Prostate gland (tissue), 2 donors: Measurements from ENCODE around the gene UBE2D4. TPM values are rescaled to one million over a fixed set of nuclear protein-coding genes. Genes with fewer than 3 reads are reported as not detected.

Experiments used
- DNase-seq: peaks from one replicate; pipeline ENCODE4 v3.0.0-alpha.2; 2019; ENCODE audit warnings: low spot score
- H3K27ac ChIP-seq, 2 donors: fragments of 200-600 bp; sonication (generic); 2 replicates each; pipeline ENCODE4 v1.5.1; 2017 to 2019
- H3K27me3 ChIP-seq: fragments of 200-600 bp; sonication (generic); replicated peaks from 2 replicates; pipeline ENCODE4 v1.5.1; 2019; ENCODE audit not compliant: insufficient read depth
- H3K36me3 ChIP-seq, 2 donors: fragments of 200-600 bp; sonication (generic); 1 replicate in 1 of 2; 2 replicates in 1 of 2; pipeline versions ENCODE4 v1.5.1 to v1.8.1; 2017 to 2019
- H3K4me1 ChIP-seq: fragments of 200-600 bp; sonication (generic); replicated peaks from 2 replicates; pipeline ENCODE4 v1.5.1; 2019
- H3K4me3 ChIP-seq, 2 donors: fragments of 200-600 bp; sonication (generic); 2 replicates each; pipeline ENCODE4 v1.5.1; 2017 to 2019
- H3K9me3 ChIP-seq: fragments of 200-600 bp; sonication (generic); 2 replicates; pipeline ENCODE4 v1.5.1; 2017
- POLR2A ChIP-seq: fragments of 450-650 bp; IDR thresholded peaks from one replicate; pipeline ENCODE4 v1.6.1; 2016; ENCODE audit warnings: antibody characterized with exemption, mild to moderate bottlenecking
- POLR2AphosphoS5 ChIP-seq: sonication (generic); formaldehyde crosslinking; IDR thresholded peaks from one replicate; pipeline ENCODE4 v1.6.1; 2017; ENCODE audit warnings: antibody characterized with exemption
- WGBS: methylation state at CpG from one replicate; pipeline ENCODE4 v1.1.5; 2018; 5-methylcytosine and 5-hydroxymethylcytosine counted together
- intact Hi-C: fragments of 100-400 bp; cut with DNase I; formaldehyde crosslinking; loops from one replicate; pipeline ENCODE4 v1.14.2; 2022
- total RNA-seq, 2 donors: library from RNA; depleted of rRNA; stranded (reverse); fragments of >200 nt; gene quantifications; one replicate each; pipeline ENCODE4 v1.1.0, GENCODE V29; 2016
- TF ChIP-seq, protein P1 (sequence below), 4 experiments: fragments of 200-600 bp in 2 of 4; fragments of 450-650 bp in 2 of 4; sonication (generic) in 2 of 4; IDR thresholded peaks; 1 replicate in 3 of 4; 2 replicates in 1 of 4; pipeline ENCODE4 v1.5.1; 2016 to 2019; ENCODE audit warnings: antibody characterized with exemption in 4 of 4, mild to moderate bottlenecking in 2 of 4, moderate library complexity in 2 of 4

The UBE2D4 gene
- total RNA-seq, 2 donors from 2014 or later = 17.3 to 22.0 TPM

DNA sequence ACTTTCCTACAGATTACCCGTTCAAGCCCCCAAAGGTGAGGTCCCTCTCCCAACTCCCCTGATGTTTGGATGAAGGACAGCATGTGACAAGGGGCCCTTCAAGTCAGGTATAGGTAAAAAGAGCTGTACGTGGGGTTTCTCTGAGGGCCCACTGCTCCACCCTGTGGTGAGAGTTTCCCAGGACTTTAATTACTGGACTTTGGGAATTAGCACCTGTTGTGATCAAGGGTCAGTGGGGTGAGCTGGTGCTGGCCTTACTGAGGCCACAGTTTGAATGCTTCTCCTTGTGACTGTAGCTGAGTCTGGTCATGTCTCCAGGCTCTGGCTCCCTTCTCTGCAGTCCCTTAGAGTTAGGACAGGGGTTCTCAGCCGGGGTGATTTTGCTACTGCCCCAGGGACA is 16.8 kb downstream of the UBE2D4 start:
- Histone ChIP-seq H3K9me3 (no peaks in the 10 kb centered on the region), H3K4me1 (no peaks in the 10 kb centered on the region), H3K36me3 (no peaks in the 10 kb centered on the region), H3K4me3 (no peak overlapping the region), H3K27ac (no peak overlapping the region), H3K27me3 (no peaks in the 10 kb centered on the region)
- intact Hi-C loops = no loop called here
- TF ChIP-seq, protein P1, sequence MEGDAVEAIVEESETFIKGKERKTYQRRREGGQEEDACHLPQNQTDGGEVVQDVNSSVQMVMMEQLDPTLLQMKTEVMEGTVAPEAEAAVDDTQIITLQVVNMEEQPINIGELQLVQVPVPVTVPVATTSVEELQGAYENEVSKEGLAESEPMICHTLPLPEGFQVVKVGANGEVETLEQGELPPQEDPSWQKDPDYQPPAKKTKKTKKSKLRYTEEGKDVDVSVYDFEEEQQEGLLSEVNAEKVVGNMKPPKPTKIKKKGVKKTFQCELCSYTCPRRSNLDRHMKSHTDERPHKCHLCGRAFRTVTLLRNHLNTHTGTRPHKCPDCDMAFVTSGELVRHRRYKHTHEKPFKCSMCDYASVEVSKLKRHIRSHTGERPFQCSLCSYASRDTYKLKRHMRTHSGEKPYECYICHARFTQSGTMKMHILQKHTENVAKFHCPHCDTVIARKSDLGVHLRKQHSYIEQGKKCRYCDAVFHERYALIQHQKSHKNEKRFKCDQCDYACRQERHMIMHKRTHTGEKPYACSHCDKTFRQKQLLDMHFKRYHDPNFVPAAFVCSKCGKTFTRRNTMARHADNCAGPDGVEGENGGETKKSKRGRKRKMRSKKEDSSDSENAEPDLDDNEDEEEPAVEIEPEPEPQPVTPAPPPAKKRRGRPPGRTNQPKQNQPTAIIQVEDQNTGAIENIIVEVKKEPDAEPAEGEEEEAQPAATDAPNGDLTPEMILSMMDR (IDR thresholded peaks at IDR 0.05) = no peak
- TF ChIP-seq POLR2AphosphoS5 (no peak), POLR2A (no peak)
- DNase-seq = no peak
- 68% methylated on average over 3 of the region's 3 CpGs for WGBS

DNA sequence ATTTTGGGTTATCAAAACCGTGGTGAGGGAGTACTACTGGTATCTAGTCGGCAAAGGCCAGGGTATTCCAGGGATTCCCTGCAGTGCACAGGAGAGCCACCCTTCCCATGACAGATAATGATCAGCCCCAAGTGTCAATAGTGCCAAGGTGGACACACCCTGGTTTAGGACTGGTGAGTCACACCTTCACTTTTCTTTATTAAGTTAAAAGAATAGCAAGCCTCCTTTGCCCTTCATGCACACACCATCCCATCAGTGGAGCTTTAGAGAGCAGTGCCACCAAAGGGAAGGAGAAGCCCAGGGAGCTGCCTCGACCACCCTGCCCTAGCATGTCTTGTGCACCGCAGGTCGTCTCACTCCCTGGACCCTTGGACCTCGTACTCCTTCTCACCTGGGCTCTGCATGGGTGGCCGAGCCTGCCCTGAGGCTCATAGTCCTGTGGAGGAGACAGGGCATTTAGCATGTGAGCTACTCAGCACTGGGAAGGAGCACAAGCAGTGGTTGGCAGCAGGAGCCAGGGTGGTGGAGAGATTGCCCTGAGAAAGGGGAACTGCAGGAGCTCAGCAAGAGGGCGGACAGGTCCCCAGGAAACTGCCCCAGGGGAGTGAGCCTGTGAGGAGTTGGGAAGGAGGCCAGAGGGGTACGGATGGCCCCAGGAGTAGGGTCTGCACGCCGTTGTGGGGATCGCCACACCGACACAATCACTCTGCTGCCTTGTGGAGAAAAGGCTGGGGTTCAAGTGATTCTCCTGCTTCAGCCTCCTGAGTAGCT is 17.4 kb downstream of the UBE2D4 start:
- 86% methylated on average over 13 of the region's 13 CpGs for WGBS
- Histone ChIP-seq H3K4me1 (no peaks in the 10 kb centered on the region), H3K4me3 (no peak overlapping the region), H3K27ac (no peak overlapping the region), H3K36me3 (no peaks in the 10 kb centered on the region), H3K27me3 (no peaks in the 10 kb centered on the region), H3K9me3 (no peaks in the 10 kb centered on the region)
- TF ChIP-seq POLR2AphosphoS5 (no peak), POLR2A (no peak)
- intact Hi-C loops = no loop called here
- DNase-seq = no peak

DNA sequence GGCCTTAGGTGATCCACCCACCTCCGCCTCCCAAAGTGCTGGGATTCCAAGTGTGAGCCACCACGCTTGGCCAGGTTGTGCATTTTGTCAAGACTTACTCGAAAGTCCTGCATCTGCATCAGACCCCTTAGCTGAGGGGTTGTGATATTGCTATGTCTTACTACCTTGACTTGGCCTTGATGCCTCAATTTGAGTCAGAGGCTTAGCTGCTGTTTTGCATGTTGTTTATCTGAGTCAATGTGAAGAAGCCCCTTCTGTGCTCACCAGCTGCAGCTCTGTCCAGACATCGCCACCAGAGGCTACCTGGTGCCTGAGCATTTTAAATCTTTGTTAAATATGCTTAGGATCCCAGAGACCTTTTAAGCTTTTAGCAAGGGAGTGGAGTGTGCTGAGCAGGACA is 18.1 kb downstream of the UBE2D4 start:
- no peaks in the 10 kb centered on the region for H3K27me3 ChIP-seq
- H3K4me3 ChIP-seq = no peak overlapping the region
- H3K4me1 ChIP-seq = no peaks in the 10 kb centered on the region
- 94% methylated on average over 4 of the region's 4 CpGs for WGBS
- H3K36me3 ChIP-seq = no peaks in the 10 kb centered on the region
- H3K27ac ChIP-seq = no peak overlapping the region
- DNase-seq = no peak
- intact Hi-C loops = no loop called here
- H3K9me3 ChIP-seq = no peaks in the 10 kb centered on the region
- TF ChIP-seq POLR2AphosphoS5 (no peak), POLR2A (no peak)

DNA sequence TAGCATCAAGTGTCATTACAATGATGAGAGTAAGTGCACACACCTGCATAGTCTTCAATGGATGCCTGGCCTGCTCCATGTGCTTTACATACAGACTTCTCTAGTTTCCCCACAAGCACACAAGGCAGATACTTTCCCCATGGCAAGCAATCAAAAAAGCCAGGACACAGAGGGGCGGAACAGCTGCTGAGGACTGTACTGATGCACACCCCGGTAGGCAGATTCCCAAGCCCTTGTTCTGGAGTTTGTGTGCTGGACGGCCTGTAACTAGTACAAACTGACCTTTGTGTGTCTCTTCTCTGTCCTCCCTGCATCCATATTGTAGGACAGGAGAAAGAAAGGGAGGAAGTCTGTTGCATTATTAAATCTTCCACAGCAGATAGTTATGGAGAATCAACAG is 25.8 kb downstream of the UBE2D4 start:
- intact Hi-C loops = no loop called here
- 46% methylated on average over 3 of the region's 3 CpGs for WGBS
- Histone ChIP-seq H3K27me3 (no peaks in the 10 kb centered on the region), H3K9me3 (no peaks in the 10 kb centered on the region), H3K4me1 (no peaks in the 10 kb centered on the region), H3K27ac (no peak overlapping the region), H3K36me3 (no peaks in the 10 kb centered on the region), H3K4me3 (no peak overlapping the region)
- no peak for DNase-seq
- TF ChIP-seq, protein P1 (IDR thresholded peaks at IDR 0.05) = no peak
- TF ChIP-seq POLR2A (no peak), POLR2AphosphoS5 (no peak)

DNA sequence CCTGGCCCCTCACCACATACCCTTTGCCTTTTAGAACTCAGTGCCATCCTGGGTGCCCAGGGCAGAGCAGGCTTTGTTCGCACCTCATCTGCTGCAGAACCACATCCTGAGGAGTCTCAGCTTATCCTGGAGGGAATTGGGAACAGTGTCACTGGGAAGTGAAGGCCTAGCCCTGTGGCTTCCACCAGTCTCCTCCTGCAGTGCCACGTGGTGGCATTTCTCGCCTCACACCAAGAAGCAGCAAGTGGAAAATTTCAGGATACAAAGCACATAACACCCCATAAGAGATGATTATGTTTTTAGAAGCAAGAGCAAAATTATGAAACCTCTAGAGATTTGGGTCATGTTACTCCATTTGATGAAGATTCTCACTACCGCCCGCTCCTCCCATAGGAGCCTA is 26.8 kb downstream of the UBE2D4 start:
- H3K4me1 ChIP-seq = no peaks in the 10 kb centered on the region
- TF ChIP-seq, protein P1 (IDR thresholded peaks at IDR 0.05) = no peak
- no peak for TF ChIP-seq POLR2A
- TF ChIP-seq POLR2AphosphoS5 = no peak
- 98% methylated on average over 5 of the region's 5 CpGs for WGBS
- no peak for DNase-seq
- intact Hi-C loops = no loop called here
- no peaks in the 10 kb centered on the region for H3K27me3 ChIP-seq
- no peak overlapping the region for H3K4me3 ChIP-seq
- H3K36me3 ChIP-seq = no peaks in the 10 kb centered on the region
- H3K9me3 ChIP-seq = no peaks in the 10 kb centered on the region
- no peak overlapping the region for H3K27ac ChIP-seq
